IPS DF 4.7 (cell line): Measurements from ENCODE around the gene AQP12B.
"Not testable (repeated sequence)": the region's sequence is repeated elsewhere in the genome, so short reads cannot be mapped to it uniquely, and the experiment has no call there.

Source experiments
- DNase-seq: peaks from one replicate; pipeline ENCODE4 v3.0.0-alpha.2; 2013; ENCODE audit warnings: low spot score; ENCODE audit errors: extremely low read depth

Gene AQP12B

DNA sequence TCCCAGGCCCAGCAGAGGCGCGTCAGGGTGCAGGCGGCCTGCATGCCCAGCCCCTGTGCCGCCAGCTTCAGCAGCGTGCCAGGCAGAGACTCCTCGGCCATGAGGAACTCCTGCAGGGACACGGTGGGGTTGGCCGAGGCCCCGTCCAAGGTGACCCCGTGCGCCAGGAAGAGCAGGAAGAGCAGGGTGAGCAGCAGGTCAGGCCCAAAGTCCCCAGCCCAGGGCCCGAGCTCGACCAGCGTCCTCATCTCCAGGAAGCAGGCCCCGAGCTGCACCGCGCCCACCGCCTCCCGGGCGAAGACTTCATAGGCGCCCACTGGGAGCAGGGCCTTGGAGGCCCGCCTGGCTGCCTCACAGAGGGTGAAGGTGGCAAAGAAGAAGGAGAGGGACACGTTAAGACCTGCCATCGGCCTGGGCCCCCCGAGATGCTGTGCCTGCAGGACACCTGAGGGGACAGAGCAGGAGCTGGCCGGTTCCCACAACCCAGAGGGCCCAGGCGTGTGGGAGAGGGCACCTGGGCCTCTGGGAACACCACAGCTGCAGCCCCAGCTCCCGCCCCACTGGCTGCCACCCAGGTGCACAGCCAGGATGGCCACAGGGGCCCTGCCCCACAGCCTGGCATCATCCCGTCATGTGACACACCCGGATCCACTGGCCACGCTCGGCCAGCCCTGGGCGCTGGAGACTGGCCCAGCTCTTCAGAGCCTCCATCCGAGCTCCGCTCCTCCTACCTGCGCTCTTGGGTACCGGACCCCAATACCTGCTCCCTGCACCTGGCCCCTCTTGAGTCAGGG, at the start of gene AQP12B:
AQP12B (minus strand) TSS at position 455 of the 794 bp plus-strand sequence; CDS start at position 407, 48 bp downstream.
- not testable (repeated sequence) for DNase-seq

- DNase-seq = no peak
Observed at GRCh38 chr2:240732184-240732583, 49.5 kb upstream of the AQP12B start.

- DNase-seq = no peak
Observed at GRCh38 chr2:240731178-240731545, 48.5 kb upstream of the AQP12B start.

DNA sequence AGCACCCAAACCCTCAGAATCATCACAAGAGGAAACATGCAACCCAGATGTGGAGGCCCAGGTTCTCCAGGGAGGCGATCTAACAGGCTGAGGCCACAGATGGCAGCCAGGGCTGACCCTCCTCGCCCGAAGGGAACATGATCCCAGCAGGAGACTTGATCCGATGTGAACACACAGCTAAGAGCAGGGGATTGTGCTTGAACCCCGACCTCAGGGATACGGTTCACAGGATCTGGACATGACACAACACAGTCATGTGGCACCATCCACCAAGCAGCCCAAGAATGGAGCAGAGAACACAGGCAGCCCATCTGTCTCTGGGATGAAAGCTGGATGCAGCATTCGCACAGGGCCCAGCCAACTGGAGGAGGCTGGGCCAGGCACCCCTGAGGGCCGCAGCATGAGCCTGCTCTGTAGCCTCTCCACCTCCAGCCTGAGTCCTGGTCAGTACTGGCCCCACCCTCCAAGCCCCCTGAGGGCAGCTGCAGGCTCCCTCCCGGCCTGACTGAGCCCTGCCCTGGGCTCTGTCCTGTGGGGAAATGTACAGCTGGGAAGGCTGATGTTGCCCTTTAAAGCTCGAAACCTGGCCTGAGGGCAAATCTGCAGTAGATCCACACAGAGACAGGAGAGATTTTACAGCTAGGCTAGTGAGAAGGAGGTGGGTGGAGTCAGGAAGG, 48.0 kb upstream of the AQP12B start:
- DNase-seq = no peak

DNA sequence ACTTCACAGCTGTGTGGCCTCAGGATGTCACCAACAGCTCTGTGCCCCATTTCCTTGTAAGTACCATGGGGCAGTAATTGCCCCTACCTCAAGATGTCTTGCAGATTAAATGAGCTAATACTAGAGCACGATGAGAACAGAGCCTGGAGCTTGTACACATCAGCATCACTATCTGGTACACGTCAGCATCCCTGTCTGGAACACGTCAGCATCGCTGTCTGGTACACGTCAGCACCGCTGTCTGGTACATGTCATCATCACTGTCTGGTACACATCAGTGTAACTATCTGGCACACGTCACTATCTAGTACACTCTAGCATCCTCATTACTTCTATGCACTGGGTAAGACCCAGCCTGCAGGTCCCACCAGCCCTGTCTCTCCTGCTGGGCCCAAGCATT, 46.1 kb upstream of the AQP12B start:
- DNase-seq = no peak

DNA sequence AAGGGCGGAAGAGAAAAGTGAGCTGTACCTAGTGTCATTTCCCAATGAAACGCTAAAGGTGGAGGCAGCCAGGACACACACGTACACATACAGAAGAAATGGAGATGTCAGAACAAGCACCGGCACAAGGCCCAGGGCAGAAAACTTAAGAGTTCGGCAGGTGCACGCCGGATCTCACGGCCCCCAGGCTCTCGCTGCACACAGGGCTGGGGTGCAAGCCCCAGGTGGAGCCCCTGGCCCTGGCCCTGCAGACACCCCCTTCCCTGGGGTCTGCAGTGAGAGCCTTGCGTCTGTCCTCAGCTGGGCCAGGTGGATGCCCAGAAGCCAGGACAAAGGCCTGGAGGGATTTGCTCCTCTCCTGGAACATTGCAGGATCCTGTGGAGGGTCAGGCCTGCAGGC, 45.7 kb upstream of the AQP12B start:
- DNase-seq = no peak

DNA sequence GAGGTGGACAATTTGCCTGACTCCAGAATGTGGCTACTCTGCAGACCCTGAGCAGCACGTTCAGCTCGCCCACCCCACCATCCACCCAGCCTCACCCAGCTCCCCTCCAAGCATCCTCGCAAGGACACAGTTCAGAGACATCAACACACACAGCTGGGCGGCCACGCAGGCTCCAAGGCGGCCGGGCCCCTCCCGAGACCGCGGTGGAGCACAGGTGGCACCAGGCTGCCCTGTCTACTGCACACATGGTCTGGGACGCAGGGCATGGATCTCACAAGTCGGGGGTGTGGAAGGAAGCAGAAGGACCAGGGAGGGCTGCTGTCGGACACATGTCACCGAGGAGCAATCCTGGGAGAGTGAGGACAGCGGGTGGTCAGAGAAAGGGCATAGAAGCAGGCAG, 45.2 kb upstream of the AQP12B start:
- DNase-seq = no peak

DNA sequence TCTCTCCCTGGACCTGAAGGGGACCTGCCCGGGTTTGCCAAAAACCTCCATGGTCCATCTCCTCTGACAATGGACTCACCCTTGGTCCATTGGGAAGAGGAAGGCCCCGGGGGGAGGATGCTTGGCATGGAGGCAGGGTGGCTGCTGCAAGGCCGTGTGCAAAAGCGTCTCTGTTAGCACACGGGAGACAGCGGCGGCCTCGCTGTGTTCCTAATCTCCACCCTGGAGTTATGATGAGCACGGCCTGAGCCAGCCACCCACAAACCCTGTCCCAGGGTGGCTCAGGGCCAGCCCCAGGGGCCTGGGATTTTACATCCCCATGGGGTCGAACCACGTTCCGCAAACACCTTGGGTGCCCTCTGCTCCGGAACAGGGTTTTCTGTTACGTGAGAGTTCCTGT, 44.8 kb upstream of the AQP12B start:
- no peak for DNase-seq

DNA sequence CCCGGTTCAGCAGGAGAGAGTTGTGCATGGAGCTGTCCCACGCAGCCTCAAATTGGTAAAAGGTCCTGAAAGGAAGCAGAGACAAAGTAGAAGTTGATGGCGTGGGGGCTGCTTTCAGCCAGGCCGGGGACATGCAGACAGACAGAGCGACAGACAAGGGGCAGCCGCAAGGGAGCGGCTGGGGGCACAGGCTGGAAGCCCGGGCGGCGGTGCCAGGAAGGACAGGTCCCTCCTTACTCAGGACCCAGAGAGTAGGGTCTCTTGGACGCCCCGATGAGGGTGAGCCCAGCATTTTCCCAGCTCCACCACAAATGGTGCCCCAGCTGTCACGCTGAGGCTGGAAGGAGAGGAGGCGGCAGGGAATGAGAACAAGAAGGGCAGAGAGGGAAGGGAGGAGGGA, 44.2 kb upstream of the AQP12B start:
- no peak for DNase-seq

GRCh38 chr2:240725671-240726070, 43.0 kb upstream of the AQP12B start:
- DNase-seq = no peak

GRCh38 chr2:240725266-240725665, 42.6 kb upstream of the AQP12B start:
- no peak for DNase-seq

DNA sequence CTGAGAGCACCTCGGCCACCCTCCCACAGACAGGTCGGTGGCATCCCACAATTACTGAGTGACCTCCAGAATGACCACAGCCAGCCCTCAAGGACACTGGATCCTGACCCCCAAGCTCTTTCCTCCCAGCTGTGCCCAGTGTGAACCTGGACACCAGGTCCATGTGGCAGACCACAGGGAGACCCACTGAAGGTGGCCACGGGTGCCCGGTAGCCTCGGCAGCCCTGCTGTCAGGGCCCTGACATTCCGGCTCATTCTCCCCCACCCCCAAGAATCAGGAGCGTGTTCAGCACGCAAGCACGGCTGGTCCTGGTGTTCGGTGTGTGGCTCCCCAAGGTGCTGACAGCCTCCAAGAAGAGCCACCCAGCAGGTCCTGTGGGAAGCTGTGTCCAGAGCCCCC, 41.7 kb upstream of the AQP12B start:
- no peak for DNase-seq

DNA sequence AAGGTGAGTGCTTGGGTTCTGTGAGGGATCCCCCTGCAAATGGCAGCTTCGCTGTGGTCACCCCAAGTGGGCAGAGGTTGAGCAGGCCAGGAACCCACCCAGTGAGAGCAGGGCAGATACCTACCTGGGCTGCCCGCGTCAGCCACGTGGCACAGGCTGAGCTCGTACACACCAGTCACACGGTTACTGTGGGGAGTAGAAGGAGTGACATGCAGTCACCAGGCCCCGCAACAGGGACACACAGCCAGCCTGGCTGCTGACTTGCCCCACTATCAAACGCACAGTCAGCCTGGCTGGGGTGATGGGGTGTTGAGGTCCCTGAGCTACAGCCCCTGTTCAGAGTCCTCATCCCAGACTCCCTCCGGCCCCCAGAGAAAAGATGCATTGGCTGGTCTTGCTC, 41.2 kb upstream of the AQP12B start:
- DNase-seq = no peak

GRCh38 chr2:240722796-240723735, 40.4 kb upstream of the AQP12B start:
- no peak for DNase-seq

DNA sequence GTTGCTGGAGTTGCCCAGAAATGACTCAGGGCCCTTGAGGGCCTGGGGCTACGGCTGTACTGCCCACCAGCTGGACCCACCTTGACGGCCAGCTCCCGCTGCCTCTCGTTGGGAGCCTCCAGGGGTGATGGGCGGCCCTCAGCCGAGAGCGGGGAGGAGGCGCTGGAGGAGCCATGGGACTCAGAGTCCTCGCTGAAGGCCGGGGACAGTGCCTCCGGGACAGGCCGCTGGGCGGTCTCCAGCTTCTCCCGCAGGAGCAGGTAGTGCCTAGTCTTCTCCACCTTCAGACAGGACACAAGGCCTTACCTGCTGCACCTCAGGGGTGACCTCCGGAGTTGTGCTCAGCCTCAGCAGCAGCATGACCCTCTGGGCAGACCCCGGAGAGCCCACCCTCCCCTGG, 39.7 kb upstream of the AQP12B start:
- no peak for DNase-seq

DNA sequence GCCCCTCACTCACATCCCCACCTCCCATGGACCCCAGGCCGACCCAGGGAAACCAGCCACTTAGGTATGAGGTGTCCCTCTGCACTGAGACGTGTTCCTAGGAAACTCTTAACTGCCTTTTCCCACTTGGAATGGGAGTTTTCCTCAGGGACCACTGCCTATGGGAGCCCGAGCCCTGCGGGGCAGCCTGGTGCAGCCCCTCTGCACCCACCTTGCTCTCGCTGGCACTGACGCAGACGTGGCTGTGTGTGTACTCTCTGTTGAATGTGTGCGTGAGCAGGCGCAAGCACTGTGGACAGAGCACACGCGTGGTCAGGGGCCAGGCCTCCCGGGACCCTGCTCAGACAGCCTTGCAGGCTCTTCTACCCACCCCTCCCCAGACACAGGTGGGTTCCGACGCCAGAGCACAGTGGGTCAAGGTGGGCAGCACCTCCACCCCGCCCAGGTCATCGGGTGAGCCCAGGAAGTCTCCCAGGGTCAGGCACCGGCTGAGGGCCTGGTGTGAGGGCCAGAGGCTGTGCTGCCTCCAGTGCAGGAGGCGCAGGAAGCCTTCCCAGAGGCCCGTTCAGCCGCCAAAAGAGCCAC, 39.0 kb upstream of the AQP12B start:
- no peak for DNase-seq

DNA sequence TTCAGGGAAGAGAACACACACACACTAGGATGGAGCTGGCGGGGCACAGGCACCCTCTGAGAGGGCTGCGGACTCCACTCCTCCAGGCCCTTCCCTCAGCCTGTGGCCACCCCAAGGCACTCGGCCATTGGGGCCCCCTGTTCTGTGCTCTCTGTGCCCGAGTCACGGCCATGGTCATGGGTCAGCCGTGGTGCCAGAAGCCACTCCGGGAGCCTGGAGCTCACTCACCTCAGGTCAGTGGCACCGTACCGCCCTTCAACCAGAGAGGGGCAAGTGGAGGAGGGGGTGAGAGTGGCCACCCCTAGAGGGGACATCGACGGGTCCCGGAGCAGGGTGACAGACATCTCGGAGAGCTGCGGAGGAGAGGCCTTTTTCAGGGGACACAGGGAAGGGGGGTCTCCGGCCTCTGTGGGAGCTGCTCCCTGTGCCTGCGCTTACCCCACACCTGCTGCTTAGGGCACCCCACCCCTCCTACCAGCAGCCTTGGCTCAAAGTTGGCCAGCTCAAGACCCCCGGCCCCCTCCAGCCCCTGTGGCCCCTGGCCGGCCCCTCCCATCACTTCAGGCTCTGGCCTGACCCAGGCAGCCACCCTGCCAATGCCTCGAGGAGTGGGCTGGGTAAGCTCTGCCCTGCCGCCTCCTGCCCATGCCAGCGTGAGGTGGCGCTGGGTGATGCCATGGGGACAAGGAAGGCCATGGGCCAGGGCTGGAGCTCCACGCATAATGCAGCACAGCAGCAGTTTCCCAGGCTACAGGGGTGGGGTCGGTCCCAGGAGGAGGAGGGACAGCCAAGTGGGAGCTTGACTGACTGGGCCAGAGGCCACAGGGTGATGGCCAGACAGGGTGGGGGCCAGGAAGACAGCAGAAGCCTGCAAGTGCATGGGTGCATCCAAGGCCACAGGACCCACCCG, 38.3 kb upstream of the AQP12B start:
- no peak for DNase-seq

DNA sequence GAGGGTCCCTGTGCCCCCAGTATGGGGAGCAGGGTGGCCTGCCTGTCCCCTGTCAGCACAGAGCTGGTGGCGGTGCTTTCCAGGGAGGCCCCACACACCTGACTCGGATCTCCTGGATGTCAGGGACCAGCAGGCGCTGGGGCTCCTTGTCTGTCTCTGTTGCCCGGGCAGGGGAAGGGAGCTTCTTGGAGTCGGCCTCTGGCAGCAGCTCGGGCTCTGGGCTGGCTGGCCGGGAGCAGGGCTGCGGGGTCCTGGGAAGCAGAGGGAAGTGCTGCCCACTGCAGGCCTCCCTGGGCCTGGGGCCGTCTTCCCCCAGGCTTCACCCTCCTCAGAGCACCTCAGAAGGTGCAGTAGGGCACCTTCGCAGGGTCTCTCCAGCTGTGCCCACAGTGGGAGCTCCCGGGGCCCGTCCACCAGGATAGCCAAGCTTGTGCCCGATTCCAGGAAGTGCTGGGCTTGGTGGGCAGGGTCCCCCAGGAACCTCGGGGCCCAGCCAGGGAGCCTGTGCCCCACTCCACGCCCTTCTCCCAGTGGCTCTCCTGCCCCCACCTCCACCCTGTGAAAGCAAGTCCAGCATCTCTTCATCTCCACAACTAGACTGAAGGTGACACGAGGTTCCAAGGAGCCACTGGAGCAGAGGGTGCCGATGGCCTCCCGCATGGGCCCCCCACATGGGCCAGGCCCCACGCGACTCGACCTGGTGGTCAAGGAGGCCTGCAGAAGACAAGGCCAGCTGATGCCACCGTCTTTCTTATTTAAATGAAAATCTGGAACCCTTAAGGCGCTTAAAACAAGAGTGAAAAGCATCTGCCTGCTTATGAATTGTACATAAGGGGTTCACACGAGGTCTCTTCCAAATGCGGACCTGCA, 37.2 kb upstream of the AQP12B start:
- DNase-seq = no peak

DNA sequence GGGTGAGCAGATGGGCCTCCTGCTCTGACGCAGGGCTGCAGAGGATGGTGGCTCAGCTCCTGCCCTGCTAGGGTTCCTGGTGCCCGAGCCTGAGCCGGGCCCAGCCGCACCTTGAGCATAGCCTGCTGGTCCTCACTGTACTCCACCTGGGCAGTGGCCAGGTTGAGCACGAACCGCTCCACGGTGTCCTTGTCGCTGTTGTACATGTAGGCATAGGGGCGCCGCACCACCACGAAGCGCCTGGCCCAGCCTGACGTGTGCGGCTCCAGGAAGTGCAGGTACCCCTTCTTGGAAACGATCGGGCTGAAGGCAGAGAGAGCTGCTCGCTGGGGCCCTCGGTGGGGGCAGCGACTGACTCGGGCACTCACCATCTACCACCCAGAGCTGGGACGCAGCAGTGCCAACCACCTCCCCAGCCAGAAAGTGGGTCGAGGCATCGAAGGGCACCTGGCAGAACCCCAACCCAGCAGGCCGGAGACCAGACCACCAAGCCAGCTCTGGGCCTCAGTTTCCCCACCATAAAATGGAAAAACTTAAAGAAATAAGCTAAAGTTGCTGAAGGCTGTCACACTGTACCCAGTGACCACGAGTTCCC, 36.3 kb upstream of the AQP12B start:
- DNase-seq = no peak
